Measurements from ENCODE around the gene TFIP11. TPM values are rescaled to one million over a fixed set of nuclear protein-coding genes. Genes with fewer than 3 reads are reported as not detected.

The TFIP11 gene
- total RNA-seq, 2 experiments from 2014 or later = 50.8 to 55.5 TPM

- no peaks in the 10 kb centered on the region for H3K27me3 Mint-ChIP-seq
These were observed 36.7 kb upstream of the TFIP11 start for GRCh38 chr22:26548984-26549383.

GRCh38 chr22:26548303-26548702 is 36.0 kb upstream of the TFIP11 start:
- CTCF ChIA-PET = interaction anchor here (0.7 kb wide), 1 partner anchor 47 kb away, joined by 3 read pairs; no protein-coding TSS in a partner anchor
- peaks cover 7% of the 10 kb centered on the region for H3K9me3 Mint-ChIP-seq
- H3K27me3 Mint-ChIP-seq = no peaks in the 10 kb centered on the region
- H3K36me3 Mint-ChIP-seq (ENCODE audit: low read depth) = peaks cover 37% of the 10 kb centered on the region
- no peak for DNase-seq
- no peak overlapping the region for H3K4me3 Mint-ChIP-seq
- POLR2A ChIA-PET = interaction anchor here (1.6 kb wide), 1 partner anchor 64 kb away, joined by 5 read pairs; the partner anchor contains the start of gene SRRD
- H3K27ac Mint-ChIP-seq = no peak overlapping the region
- peaks cover 53% of the 10 kb centered on the region for H3K4me1 Mint-ChIP-seq

More at GRCh38 chr22:26548984-26549383, 36.7 kb upstream of the TFIP11 start:
- Mint-ChIP-seq H3K4me3 (no peak overlapping the region), H3K9me3 (peaks cover 7% of the 10 kb centered on the region), H3K4me1 (peaks cover 51% of the 10 kb centered on the region), H3K27ac (no peak overlapping the region), H3K36me3 (ENCODE audit: low read depth) (peaks cover 37% of the 10 kb centered on the region)
- POLR2A ChIA-PET = no interaction called here
- no peak for DNase-seq
- CTCF ChIA-PET = no interaction called here

- Mint-ChIP-seq H3K27me3 (no peaks in the 10 kb centered on the region), H3K4me3 (no peak overlapping the region), H3K27ac (no peak overlapping the region), H3K9me3 (peaks cover 7% of the 10 kb centered on the region), H3K4me1 (peaks cover 54% of the 10 kb centered on the region), H3K36me3 (ENCODE audit: low read depth) (peaks cover 37% of the 10 kb centered on the region)
- POLR2A ChIA-PET = interaction anchor here (1.1 to 1.6 kb wide), 3 partner anchors 64 to 99 kb away, joined by 3 to 5 read pairs (median 3); partner anchors contain the start of gene SRRD
- no peak for DNase-seq
- CTCF ChIA-PET = interaction anchor here (0.7 to 1.4 kb wide), 2 partner anchors 15 to 46 kb away, joined by 3 to 4 read pairs; no protein-coding TSS in a partner anchor
These were observed 35.6 kb upstream of the TFIP11 start for GRCh38 chr22:26547837-26548236.

GRCh38 chr22:26547426-26547825 is 35.2 kb upstream of the TFIP11 start:
- DNase-seq = peak; percentile 50
- CTCF ChIA-PET = interaction anchor here (0.7 to 1.4 kb wide), 2 partner anchors 15 to 46 kb away, joined by 3 to 4 read pairs; no protein-coding TSS in a partner anchor
- no peak overlapping the region for H3K4me3 Mint-ChIP-seq

GRCh38 chr22:26546282-26546681 is 34.0 kb upstream of the TFIP11 start:
- peaks cover 42% of the 10 kb centered on the region for H3K36me3 Mint-ChIP-seq (ENCODE audit: low read depth)
- H3K27me3 Mint-ChIP-seq = no peaks in the 10 kb centered on the region
- H3K4me1 Mint-ChIP-seq = peaks cover 61% of the 10 kb centered on the region
- CTCF ChIA-PET = no interaction called here
- no peak overlapping the region for H3K4me3 Mint-ChIP-seq
- peaks cover 7% of the 10 kb centered on the region for H3K9me3 Mint-ChIP-seq
- peak overlapping the region; percentile 67 for H3K27ac Mint-ChIP-seq
- POLR2A ChIA-PET = interaction anchor here (1.4 to 1.5 kb wide), 2 partner anchors 9 to 96 kb away, joined by 3 read pairs; no protein-coding TSS in a partner anchor
- DNase-seq = no peak

More at GRCh38 chr22:26547426-26547825, 35.2 kb upstream of the TFIP11 start:
- POLR2A ChIA-PET = interaction anchor here (1.1 to 1.6 kb wide), 4 partner anchors 63 to 100 kb away, joined by 3 to 5 read pairs (median 3); partner anchors contain the start of gene SRRD
- H3K27ac Mint-ChIP-seq = peak overlapping the region; percentile 67
- peaks cover 7% of the 10 kb centered on the region for H3K9me3 Mint-ChIP-seq
- peaks cover 40% of the 10 kb centered on the region for H3K36me3 Mint-ChIP-seq (ENCODE audit: low read depth)
- H3K4me1 Mint-ChIP-seq = peaks cover 58% of the 10 kb centered on the region
- H3K27me3 Mint-ChIP-seq = no peaks in the 10 kb centered on the region

GRCh38 chr22:26545827-26546226 is 33.6 kb upstream of the TFIP11 start:
- peaks cover 7% of the 10 kb centered on the region for H3K9me3 Mint-ChIP-seq
- no peak overlapping the region for H3K4me3 Mint-ChIP-seq
- DNase-seq = no peak
- ChIA-PET CTCF (no interaction called here), POLR2A (interaction anchor here (1.1 to 1.5 kb wide), 3 partner anchors 9 to 96 kb away, joined by 3 read pairs; no protein-coding TSS in a partner anchor)
- no peak overlapping the region for H3K27ac Mint-ChIP-seq
- H3K36me3 Mint-ChIP-seq (ENCODE audit: low read depth) = peaks cover 42% of the 10 kb centered on the region
- H3K27me3 Mint-ChIP-seq = no peaks in the 10 kb centered on the region
- H3K4me1 Mint-ChIP-seq = peaks cover 61% of the 10 kb centered on the region

- DNase-seq = no peak
- H3K9me3 Mint-ChIP-seq = peaks cover 7% of the 10 kb centered on the region
- ChIA-PET CTCF (no interaction called here), POLR2A (interaction anchor here (1.1 to 1.5 kb wide), 2 partner anchors 8 to 10 kb away, joined by 3 read pairs; no protein-coding TSS in a partner anchor)
- H3K27ac Mint-ChIP-seq = peak overlapping the region; percentile 34
- H3K27me3 Mint-ChIP-seq = no peaks in the 10 kb centered on the region
- H3K36me3 Mint-ChIP-seq (ENCODE audit: low read depth) = peaks cover 46% of the 10 kb centered on the region
- no peak overlapping the region for H3K4me3 Mint-ChIP-seq
- H3K4me1 Mint-ChIP-seq = peaks cover 61% of the 10 kb centered on the region
These were observed 33.1 kb upstream of the TFIP11 start for GRCh38 chr22:26545385-26545784.

GRCh38 chr22:26544489-26544888 is 32.2 kb upstream of the TFIP11 start:
- Mint-ChIP-seq H3K9me3 (peaks cover 7% of the 10 kb centered on the region), H3K36me3 (ENCODE audit: low read depth) (peaks cover 44% of the 10 kb centered on the region), H3K4me3 (no peak overlapping the region), H3K4me1 (peaks cover 58% of the 10 kb centered on the region), H3K27ac (peak overlapping the region; percentile 31), H3K27me3 (no peaks in the 10 kb centered on the region)
- ChIA-PET CTCF (no interaction called here), POLR2A (no interaction called here)
- no peak for DNase-seq

- Mint-ChIP-seq H3K9me3 (peaks cover 7% of the 10 kb centered on the region), H3K4me3 (no peak overlapping the region), H3K36me3 (ENCODE audit: low read depth) (peaks cover 46% of the 10 kb centered on the region), H3K4me1 (peaks cover 55% of the 10 kb centered on the region), H3K27me3 (no peaks in the 10 kb centered on the region), H3K27ac (peak overlapping the region; percentile 63)
- ChIA-PET POLR2A (interaction anchor here (0.7 to 2.0 kb wide), 6 partner anchors 21 to 130 kb away, joined by 3 to 10 read pairs (median 4); partner anchors contain the start of genes HPS4 and SRRD), CTCF (interaction anchor here (0.8 to 1.2 kb wide), 3 partner anchors 46 to 178 kb away, joined by 3 to 4 read pairs (median 3); no protein-coding TSS in a partner anchor)
- DNase-seq = peak; percentile 56
These were observed 30.6 kb upstream of the TFIP11 start for GRCh38 chr22:26542831-26543230.

- no peaks in the 10 kb centered on the region for H3K27me3 Mint-ChIP-seq
- ChIA-PET POLR2A (no interaction called here), CTCF (interaction anchor here (1.1 kb wide), 1 partner anchor 21 kb away, joined by 3 read pairs; no protein-coding TSS in a partner anchor)
- no peak for DNase-seq
- H3K27ac Mint-ChIP-seq = no peak overlapping the region
- H3K9me3 Mint-ChIP-seq = no peaks in the 10 kb centered on the region
- peaks cover 39% of the 10 kb centered on the region for H3K4me1 Mint-ChIP-seq
- peaks cover 42% of the 10 kb centered on the region for H3K36me3 Mint-ChIP-seq (ENCODE audit: low read depth)
- no peak overlapping the region for H3K4me3 Mint-ChIP-seq
These were observed 29.0 kb upstream of the TFIP11 start for GRCh38 chr22:26541167-26541819.

GRCh38 chr22:26540119-26540518 is 27.8 kb upstream of the TFIP11 start:
- H3K27ac Mint-ChIP-seq = no peak overlapping the region
- ChIA-PET CTCF (interaction anchor here (1.3 kb wide), 1 partner anchor 37 kb away, joined by 3 read pairs; no protein-coding TSS in a partner anchor), POLR2A (no interaction called here)
- H3K9me3 Mint-ChIP-seq = no peaks in the 10 kb centered on the region
- peaks cover 34% of the 10 kb centered on the region for H3K4me1 Mint-ChIP-seq
- peaks cover 45% of the 10 kb centered on the region for H3K36me3 Mint-ChIP-seq (ENCODE audit: low read depth)
- no peak for DNase-seq
- no peaks in the 10 kb centered on the region for H3K27me3 Mint-ChIP-seq
- H3K4me3 Mint-ChIP-seq = no peak overlapping the region

GRCh38 chr22:26536762-26537134 is 24.5 kb upstream of the TFIP11 start:
- H3K27ac Mint-ChIP-seq = no peak overlapping the region
- no peak overlapping the region for H3K4me3 Mint-ChIP-seq
- no peak for DNase-seq
- ChIA-PET CTCF (interaction anchor here (1.4 kb wide), 1 partner anchor 129 kb away, joined by 3 read pairs; no protein-coding TSS in a partner anchor), POLR2A (interaction anchor here (1.0 kb wide), 1 partner anchor 9 kb away, joined by 3 read pairs; no protein-coding TSS in a partner anchor)
- peaks cover 15% of the 10 kb centered on the region for H3K4me1 Mint-ChIP-seq
- H3K27me3 Mint-ChIP-seq = no peaks in the 10 kb centered on the region
- peaks cover 52% of the 10 kb centered on the region for H3K36me3 Mint-ChIP-seq (ENCODE audit: low read depth)
- no peaks in the 10 kb centered on the region for H3K9me3 Mint-ChIP-seq
